Endothelial cell of umbilical vein (primary cell): Measurements from ENCODE around the gene RUFY3. TPM values are rescaled to one million over a fixed set of nuclear protein-coding genes. Genes with fewer than 3 reads are reported as not detected.

Experiments used
- BruUV-seq: library from RNA; stranded (reverse); fragments of 400-500 nt; replicated peaks from 2 replicates; lab custom pipeline; 2021; lab: Mats Ljungman, UMichigan
- CTCF ChIA-PET: fragments of 300-600, 350-600 bp; sonication (Branson Sonifier 250); formaldehyde crosslinking; loops from one replicate; lab custom pipeline; 2021; ENCODE audit warnings: antibody characterized with exemption, inconsistent platforms; lab: Charles Lee
- POLR2A ChIA-PET: fragments of 300-600, 350-600 bp; sonication (Branson Sonifier 250); formaldehyde crosslinking; loops from one replicate; lab custom pipeline; 2021; ENCODE audit warnings: antibody characterized with exemption, inconsistent platforms; lab: Charles Lee
- DNase-seq: peaks from one replicate; pipeline ENCODE4 v3.0.0-alpha.2; 2011; ENCODE audit warnings: low read depth, low spot score
- FAIRE-seq: peaks from 2 replicates; lab custom pipeline; 2011; peaks lifted over from hg19 to GRCh38; lab: Jason Lieb, UNC
- H2AFZ ChIP-seq: 2 replicates; pipeline ENCODE4 v1.6.0; 2012; ENCODE audit warnings: low read depth, low read length, control low read depth, inconsistent platforms
- H3K27ac ChIP-seq: 2 replicates; pipeline ENCODE4 v1.5.1; 2011; ENCODE audit warnings: low read depth, mild to moderate bottlenecking, control low read depth, low read length, moderate library complexity; ENCODE audit not compliant: insufficient read depth
- H3K27me3 ChIP-seq, 2 experiments: 2 replicates each; pipeline versions ENCODE4 v1.6.0 to v1.6.1; 2011; ENCODE audit warnings: low read length in 2 of 2, mixed read lengths in 1 of 2; ENCODE audit not compliant: control insufficient read depth in 2 of 2, insufficient read depth in 2 of 2
- H3K36me3 ChIP-seq, 2 experiments: 2 replicates in 1 of 2; 3 replicates in 1 of 2; pipeline ENCODE4 v1.5.1; 2011; ENCODE audit warnings: low read length in 2 of 2, mild to moderate bottlenecking in 1 of 2, moderate library complexity in 1 of 2; ENCODE audit not compliant: control insufficient read depth in 2 of 2, insufficient read depth in 2 of 2; ENCODE audit errors: extremely low read depth in 1 of 2
- H3K4me1 ChIP-seq: 3 replicates; pipeline ENCODE4 v1.5.1; 2011; ENCODE audit warnings: mild to moderate bottlenecking, low read length; ENCODE audit not compliant: control insufficient read depth, insufficient read depth; ENCODE audit errors: extremely low read depth
- H3K4me2 ChIP-seq: 2 replicates; pipeline ENCODE4 v1.6.1; 2011; ENCODE audit warnings: low read length, control low read depth, mixed read lengths; ENCODE audit not compliant: insufficient read depth
- H3K4me3 ChIP-seq, 3 experiments: fragments of 200-600 bp in 1 of 3; sonication (generic), shearing (Covaris generic) in 1 of 3; replicated peaks in 1 of 3; 2 replicates each; pipeline ENCODE4 v1.5.1; 2011 to 2016; ENCODE audit warnings: control low read depth in 3 of 3, low read length in 3 of 3, mild to moderate bottlenecking in 2 of 3, inconsistent platforms in 1 of 3, low read depth in 1 of 3, moderate library complexity in 1 of 3; ENCODE audit not compliant: insufficient read depth in 1 of 3
- H3K79me2 ChIP-seq: 2 replicates; pipeline ENCODE4 v1.6.0; 2012; ENCODE audit warnings: low read length, inconsistent platforms; ENCODE audit not compliant: control insufficient read depth, insufficient read depth
- H3K9ac ChIP-seq: replicated peaks from 2 replicates; pipeline ENCODE3; 2011; ENCODE audit warnings: low read length, control low read depth; ENCODE audit not compliant: insufficient read depth; ENCODE audit errors: extremely low read depth
- H3K9me1 ChIP-seq: replicated peaks from 3 replicates; pipeline ENCODE4 v1.6.0; 2011; ENCODE audit warnings: mild to moderate bottlenecking, low read length; ENCODE audit not compliant: control insufficient read depth, insufficient read depth; ENCODE audit errors: extremely low read depth
- H3K9me3 ChIP-seq: replicated peaks from 2 replicates; pipeline ENCODE4 v1.5.1; 2012; ENCODE audit warnings: low read length, inconsistent platforms; ENCODE audit not compliant: control insufficient read depth, insufficient read depth
- H4K20me1 ChIP-seq: replicated peaks from 2 replicates; pipeline ENCODE3; 2011; ENCODE audit warnings: mild to moderate bottlenecking, low read length; ENCODE audit not compliant: control insufficient read depth, insufficient read depth; ENCODE audit errors: extremely low read depth
- CTCF ChIP-seq, 2 donors: IDR thresholded peaks; 1 replicate in 1 of 2; 2 replicates in 1 of 2; pipeline ENCODE4 v1.5.1; 2011; ENCODE audit warnings: low read length in 2 of 2, mild to moderate bottlenecking in 2 of 2, moderate library complexity in 2 of 2, control low read depth in 1 of 2, inconsistent platforms in 1 of 2, low read depth in 1 of 2; ENCODE audit not compliant: insufficient read depth in 1 of 2; ENCODE audit errors: extremely low read depth in 1 of 2
- EZH2 ChIP-seq: IDR thresholded peaks from 2 replicates; pipeline ENCODE4 v1.6.1; 2012; ENCODE audit warnings: borderline replicate concordance, low read depth, mild to moderate bottlenecking, moderate library complexity, low read length, inconsistent platforms; ENCODE audit not compliant: severe bottlenecking
- FOS ChIP-seq: IDR thresholded peaks from 2 replicates; pipeline ENCODE4 v1.6.1; 2011; ENCODE audit warnings: mild to moderate bottlenecking, low read length, moderate library complexity, borderline replicate concordance; ENCODE audit not compliant: insufficient read depth
- GATA2 ChIP-seq: IDR thresholded peaks from 2 replicates; pipeline ENCODE4 v1.7.0; 2011; ENCODE audit warnings: low read depth, mild to moderate bottlenecking, moderate library complexity, mixed read lengths, low read length; ENCODE audit not compliant: insufficient read length, insufficient read depth
- JUN ChIP-seq: IDR thresholded peaks from 2 replicates; pipeline ENCODE4 v1.6.1; 2011; ENCODE audit warnings: borderline replicate concordance, low read depth; ENCODE audit not compliant: insufficient read length, insufficient read depth
- MYC ChIP-seq: IDR thresholded peaks from one replicate; pipeline ENCODE4 v1.6.1; 2011; ENCODE audit warnings: mild to moderate bottlenecking, low read depth, low read length
- POLR2A ChIP-seq: IDR thresholded peaks from 2 replicates; pipeline ENCODE4 v1.6.1; 2012; ENCODE audit warnings: low read depth, mild to moderate bottlenecking, control low read depth, low read length
- POLR2AphosphoS5 ChIP-seq: IDR thresholded peaks from 2 replicates; pipeline ENCODE4 v1.6.1; 2012; ENCODE audit warnings: low read depth, mild to moderate bottlenecking, control low read depth, low read length, moderate library complexity; ENCODE audit not compliant: insufficient read depth
- dilution Hi-C: fragments of 300-500 bp; cut with MboI; formaldehyde crosslinking; loops from one replicate; pipeline ENCODE4 v1.15.0; 2019; ENCODE audit warnings: low sequenced_read_pairs; ENCODE audit not compliant: extremely low pct_ligation_motif_present
- intact Hi-C: fragments of 100-400 bp; cut with micrococcal nuclease; formaldehyde crosslinking; loops from one replicate; pipeline ENCODE4 v1.10.0; 2022
- polyA plus RNA-seq, 4 experiments: library from polyadenylated mRNA; depleted of rRNA in 3 of 4; stranded (reverse) in 3 of 4; unstranded in 1 of 4; fragments of >200 nt; gene quantifications; 2 replicates each; pipeline versions ENCODE4 v1.2.1 to v1.2.3, GENCODE V29; 2011 to 2012; ENCODE audit warnings: missing spikeins in 1 of 4
- total RNA-seq: library from RNA; stranded (reverse); gene quantifications from 2 replicates; pipeline ENCODE4 v1.2.3, GENCODE V29; 2021
- TF ChIP-seq, protein P1 (sequence below): IDR thresholded peaks from 2 replicates; pipeline ENCODE4 v1.6.1; 2011; ENCODE audit not compliant: insufficient read depth, insufficient read length

Gene RUFY3
- total and polyA plus RNA-seq, 2 donors (not counting 3 experiments of a cell fraction or from before 2014, with no cell fraction given): 10.0 to 52.8 TPM

GRCh38 chr4:70743731-70744130 lies 22.0 kb downstream of the RUFY3 start:
- ChIA-PET CTCF (interaction anchor here (1.3 kb wide), 1 partner anchor 8 kb away, joined by 5 read pairs; no protein-coding TSS in a partner anchor), POLR2A (no interaction called here)
- H3K4me1 ChIP-seq: no peaks in the 10 kb centered on the region
- dilution Hi-C loops (no loop called here), intact Hi-C loops (no loop called here)
- H2AFZ ChIP-seq: no peak overlapping the region
- TF ChIP-seq EZH2 (no peak), FOS (no peak), JUN (no peak), MYC (no peak), GATA2 (no peak), POLR2AphosphoS5 (no peak), POLR2A (no peak), CTCF (IDR thresholded peaks at IDR 0.05; ENCODE audit: extremely low read depth in 1 of 2, insufficient read depth in 1 of 2, low read depth in 1 of 2, low read length in 2 of 2) (no peak)
- TF ChIP-seq, protein P1, sequence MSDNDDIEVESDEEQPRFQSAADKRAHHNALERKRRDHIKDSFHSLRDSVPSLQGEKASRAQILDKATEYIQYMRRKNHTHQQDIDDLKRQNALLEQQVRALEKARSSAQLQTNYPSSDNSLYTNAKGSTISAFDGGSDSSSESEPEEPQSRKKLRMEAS: no peak
- no TSS peak for BruUV-seq
- H3K36me3 ChIP-seq: no peaks in the 10 kb centered on the region
- no peak overlapping the region for H3K9ac ChIP-seq
- H3K9me3 ChIP-seq: no peaks in the 10 kb centered on the region
- H3K27me3 ChIP-seq: no peaks in the 10 kb centered on the region
- H4K20me1 ChIP-seq: no peaks in the 10 kb centered on the region
- DNase-seq (no peak), FAIRE-seq (no peak)
- H3K4me2 ChIP-seq: no peak overlapping the region
- no peak overlapping the region for H3K4me3 ChIP-seq
- H3K79me2 ChIP-seq: peaks cover 5% of the 10 kb centered on the region
- H3K9me1 ChIP-seq: no peaks in the 10 kb centered on the region
- no peak overlapping the region for H3K27ac ChIP-seq
